GM19023 (cell line): ENCODE measurements around the gene HS6ST1.

Experiments used
- ATAC-seq: cut with Tn5 transposase; IDR thresholded peaks from one replicate; pipeline ENCODE4 v1.9.1; 2021; ENCODE audit warnings: mild to moderate bottlenecking, moderate library complexity; ENCODE audit not compliant: unreplicated experiment

HS6ST1 gene

DNA sequence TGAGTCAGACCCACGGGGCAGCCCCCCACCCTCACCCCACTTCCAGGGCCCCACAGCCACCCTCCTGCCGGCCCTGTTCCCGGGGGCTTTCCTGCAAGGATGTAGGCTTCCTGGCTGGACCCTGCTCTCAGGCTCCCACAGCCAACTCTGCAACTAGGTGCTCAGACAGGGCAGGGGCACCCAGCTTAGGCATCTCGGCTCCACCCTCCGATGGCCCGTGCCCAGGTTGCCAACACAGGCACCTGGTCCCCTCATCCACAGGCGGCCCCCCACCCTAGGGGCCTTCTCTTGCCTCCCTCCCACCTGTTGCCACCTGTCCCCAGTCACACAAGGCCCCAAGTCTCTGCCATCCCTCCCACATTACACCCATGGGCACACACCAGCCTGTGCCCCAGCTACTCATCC is 34.6 kb downstream of the HS6ST1 start:
- ATAC-seq, result no peak

DNA sequence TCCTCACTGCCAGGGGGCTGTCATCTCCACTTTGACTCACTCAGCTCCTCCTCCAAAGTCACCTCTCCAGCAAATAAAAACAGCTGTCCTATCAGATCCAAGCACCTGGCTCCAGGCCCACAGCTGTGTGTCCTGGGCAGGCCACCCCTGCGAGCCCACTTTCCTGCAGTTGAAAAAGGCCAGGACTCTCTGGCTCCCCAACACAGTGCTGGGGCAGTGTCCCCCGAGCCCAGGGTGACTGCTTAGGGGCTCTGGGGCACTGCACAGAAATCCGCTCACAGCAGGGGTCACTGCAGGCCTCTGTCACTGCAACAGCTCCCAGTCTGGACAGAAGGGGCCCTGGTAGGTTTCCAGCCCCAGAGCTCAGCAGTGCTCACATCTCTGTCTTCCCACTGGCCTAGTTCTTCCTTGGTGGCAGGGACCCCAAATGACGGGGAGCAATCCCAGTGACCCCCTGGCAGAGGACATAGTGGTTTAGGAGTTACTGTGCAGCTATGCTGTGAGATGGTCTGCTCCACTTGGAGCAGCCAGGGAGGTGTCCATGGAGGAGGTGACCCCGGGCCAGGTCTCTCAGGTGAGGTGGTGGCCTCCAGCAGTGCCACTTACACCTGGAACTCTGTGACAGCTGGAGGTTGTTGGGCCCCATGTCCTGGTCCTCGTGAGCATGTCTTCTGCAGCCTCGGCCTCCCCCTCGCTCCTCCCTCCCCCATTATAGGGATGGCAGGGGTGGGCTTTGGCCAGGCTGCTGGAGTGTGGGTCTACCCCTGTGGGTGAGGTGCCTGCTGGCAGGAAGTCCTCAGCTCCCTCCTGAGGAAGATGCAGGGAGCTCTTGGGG is 35.5 kb downstream of the HS6ST1 start:
- no peak for ATAC-seq

GRCh38 chr2:128282246-128282975 is 36.3 kb downstream of the HS6ST1 start:
- no peak for ATAC-seq

DNA sequence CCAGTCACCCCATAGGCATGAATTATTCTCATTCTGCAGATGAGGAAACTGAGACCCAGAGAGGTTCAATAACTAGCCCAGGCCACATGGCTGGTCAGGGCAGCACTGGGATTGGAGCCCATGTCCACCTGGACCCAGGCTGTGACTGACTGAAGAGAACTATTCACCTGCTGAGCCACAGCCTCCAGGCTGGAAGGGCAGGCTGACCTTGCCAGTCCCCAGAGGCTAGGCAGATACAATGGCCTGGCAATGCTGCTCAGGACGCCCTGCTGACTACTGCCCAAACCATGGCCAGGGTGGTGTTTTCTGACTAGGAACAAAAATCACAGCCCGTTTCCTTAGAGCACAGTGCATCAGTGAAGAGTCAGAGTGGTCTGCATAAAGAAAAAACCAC is 36.8 kb downstream of the HS6ST1 start:
- ATAC-seq, result no peak

DNA sequence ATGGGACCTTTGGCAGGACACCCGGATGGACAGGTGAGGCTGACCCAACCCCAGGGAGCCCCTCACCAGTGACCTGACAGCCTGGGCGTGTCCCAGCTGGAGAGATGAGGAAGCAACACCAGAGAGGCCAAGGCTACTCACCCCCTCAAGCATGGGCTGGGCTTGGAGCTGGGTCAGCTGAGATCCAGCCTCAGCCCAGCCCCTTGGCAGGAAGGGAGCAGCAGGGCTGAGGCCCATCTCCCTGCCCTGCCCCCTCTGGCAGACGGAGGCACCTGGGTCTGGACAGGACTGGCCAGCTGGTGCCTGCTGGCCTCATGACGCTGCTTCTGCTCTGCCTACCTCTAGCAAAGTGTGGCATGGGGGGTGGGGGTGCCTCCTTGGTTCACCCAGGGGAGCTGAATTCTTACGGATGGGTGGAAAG is 37.8 kb downstream of the HS6ST1 start:
- no peak for ATAC-seq

GRCh38 chr2:128280158-128280871 is 38.4 kb downstream of the HS6ST1 start:
- ATAC-seq, result no peak

- ATAC-seq, result no peak
Measured at GRCh38 chr2:128279786-128280157, 38.9 kb downstream of the HS6ST1 start.

DNA sequence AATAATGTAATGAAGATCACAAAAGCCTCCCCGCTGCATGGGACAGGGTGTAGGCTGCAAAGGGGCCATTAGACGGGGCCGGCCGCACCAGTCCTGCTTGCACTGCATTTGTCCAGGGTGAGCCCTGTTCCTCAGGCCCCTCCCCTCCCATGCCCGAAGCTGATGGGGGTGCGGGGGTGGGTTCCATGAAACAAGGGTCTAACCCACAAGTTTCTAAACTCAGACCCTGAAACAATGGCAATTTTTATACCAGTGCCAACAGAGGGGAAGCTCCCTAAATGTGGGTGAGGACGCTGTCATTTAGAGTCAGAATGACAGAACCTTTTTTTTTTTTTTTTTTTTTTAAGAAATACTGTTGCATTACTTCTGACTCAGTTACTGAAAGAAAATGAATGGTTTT is 39.7 kb downstream of the HS6ST1 start:
- ATAC-seq, result no peak

DNA sequence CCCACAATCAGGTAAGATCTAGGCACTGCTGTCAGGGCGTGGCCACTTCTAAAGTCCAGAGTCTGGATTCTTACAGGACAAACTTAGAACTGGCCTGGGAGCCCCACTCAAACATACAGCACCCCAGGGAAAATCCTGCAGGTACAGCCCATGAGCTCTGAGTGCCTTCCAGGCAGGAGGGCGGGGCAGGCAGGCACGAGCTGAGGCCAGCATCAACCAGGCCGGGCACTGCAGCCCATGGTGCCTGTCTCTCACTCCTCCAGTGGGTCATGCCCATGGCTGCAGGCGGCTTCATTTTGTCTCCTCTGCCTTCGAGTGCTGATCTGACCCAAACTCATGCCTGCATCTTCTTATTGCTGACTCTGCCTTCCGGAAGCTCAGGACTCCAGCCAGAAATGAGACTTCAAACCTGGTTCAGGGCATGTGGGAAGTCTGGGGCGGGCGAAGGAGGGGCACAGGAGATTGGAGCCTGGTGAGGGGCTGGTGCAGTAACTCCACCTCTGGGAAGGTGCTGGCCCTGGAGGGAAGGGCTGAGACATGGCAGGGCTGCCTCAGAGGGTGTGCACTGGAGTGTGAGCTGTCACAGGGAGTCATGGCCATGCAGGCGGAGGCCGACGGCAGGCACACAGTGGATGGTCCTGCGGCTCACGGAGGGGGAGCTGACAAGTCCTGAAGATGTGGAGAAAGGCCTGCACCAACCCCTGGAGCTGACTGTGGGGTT is 40.5 kb downstream of the HS6ST1 start:
- no peak for ATAC-seq

GRCh38 chr2:128276878-128277675 is 41.6 kb downstream of the HS6ST1 start:
- no peak for ATAC-seq

DNA sequence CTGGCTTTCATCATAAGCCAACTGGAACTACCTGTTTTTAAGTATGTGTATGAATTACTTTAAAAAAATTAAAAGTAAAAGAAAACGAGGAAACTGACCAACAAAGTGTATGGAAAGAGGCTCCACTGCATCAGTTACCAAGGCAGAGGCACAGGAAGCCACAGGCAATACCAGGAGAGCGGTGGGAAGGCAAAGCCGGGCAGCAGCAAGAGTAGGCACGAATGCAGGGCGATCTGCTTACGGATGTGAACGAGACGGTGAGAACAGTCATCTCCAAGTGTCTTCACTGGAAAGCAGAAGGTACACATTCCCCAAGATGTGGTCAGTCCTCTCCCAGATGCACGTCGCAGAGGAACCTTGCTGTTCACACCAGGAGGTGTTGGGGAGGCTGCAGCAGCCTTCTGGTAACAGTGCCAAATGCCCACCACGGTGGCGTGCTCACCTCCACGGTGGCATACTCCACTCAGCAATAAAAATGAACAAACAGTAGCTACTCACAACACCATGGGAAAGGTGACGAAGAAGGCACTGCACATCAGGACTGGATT is 43.1 kb downstream of the HS6ST1 start:
- no peak for ATAC-seq

- ATAC-seq, result no peak
Measured at GRCh38 chr2:128274218-128274617, 44.5 kb downstream of the HS6ST1 start.

GRCh38 chr2:128273469-128274081 is 45.1 kb downstream of the HS6ST1 start:
- ATAC-seq, result no peak

- ATAC-seq, result no peak
Measured at GRCh38 chr2:128272601-128273468, 45.8 kb downstream of the HS6ST1 start.

DNA sequence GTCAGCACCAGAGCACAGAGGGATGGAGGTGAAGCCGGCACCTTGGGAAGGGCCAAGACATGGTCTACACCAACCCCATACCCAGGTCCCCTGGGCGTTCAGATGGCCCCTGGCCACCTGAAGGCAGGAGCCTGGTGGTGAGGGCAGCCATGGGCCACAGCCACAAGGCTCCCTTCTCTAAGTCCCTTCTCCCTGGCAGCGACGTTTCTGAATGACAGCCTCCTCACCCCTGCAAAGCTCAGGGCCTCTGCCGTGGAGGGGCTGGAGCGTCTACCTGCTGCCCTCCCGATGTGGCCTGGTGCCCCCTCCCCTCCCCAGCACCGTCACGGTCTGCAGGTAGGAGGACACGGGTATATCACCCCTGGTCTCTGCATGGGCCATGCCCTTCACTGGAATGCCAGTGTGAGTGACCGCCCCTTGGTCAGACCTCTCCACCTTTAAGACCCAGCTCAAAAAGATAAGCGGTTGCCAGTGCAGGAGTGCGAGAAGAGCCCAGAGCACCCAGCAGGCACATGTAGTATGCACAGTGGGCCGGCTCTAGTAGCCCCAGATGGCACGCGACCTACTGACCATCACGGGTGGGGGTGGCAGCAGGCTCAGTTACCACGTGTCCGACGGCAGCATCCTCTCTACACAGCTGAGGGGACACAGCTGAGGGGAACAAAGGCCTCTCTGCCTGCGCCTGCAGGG is 46.6 kb downstream of the HS6ST1 start:
- no peak for ATAC-seq

- ATAC-seq, result no peak
Measured at GRCh38 chr2:128271597-128271910, 47.1 kb downstream of the HS6ST1 start.

DNA sequence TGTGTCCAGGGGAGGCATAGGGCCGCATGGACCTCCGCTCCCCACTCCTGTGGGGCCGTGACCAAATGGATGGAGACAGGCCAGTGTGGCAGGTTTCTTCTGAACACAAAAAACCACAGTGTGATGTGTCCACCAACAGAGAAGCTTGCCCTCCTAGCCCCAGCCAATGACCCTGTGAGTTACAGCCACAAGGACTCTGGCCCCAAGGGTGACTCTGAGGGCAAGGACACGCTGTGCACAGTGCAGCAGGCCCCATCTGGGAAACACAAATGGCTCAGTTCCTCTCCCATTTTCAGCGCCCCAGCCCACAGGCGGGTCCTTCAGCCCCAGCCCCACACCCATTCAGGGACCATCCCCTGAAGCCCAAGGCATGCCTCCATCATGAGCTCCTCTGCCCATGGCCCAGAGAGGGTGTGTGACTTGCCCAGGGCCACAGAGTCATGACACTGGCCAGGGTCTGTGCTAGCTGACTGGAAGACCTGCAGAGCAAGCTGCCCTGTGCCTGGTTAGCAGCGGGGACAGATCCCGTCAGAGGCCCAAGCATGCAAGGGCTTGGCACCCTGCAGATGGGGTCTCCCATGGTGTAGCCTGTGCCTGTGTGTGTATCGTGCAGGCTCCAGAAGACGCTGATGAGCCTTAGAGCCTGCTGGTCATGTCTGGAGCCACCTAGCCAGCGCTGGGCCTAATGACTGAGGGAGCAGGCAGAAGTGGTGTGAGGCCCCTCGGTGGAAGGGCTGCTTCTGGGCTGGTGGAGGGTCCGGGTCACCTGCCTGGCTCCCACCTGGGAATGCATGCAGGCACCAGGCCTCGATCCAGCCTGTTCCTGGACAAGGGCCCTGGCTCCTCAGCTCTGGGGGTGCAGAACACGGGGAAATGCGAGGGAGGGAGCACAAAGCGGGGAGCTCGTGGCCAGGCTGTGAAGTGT is 47.7 kb downstream of the HS6ST1 start:
- ATAC-seq, result no peak
